Measurements from ENCODE around the gene LIPC.

DNA sequence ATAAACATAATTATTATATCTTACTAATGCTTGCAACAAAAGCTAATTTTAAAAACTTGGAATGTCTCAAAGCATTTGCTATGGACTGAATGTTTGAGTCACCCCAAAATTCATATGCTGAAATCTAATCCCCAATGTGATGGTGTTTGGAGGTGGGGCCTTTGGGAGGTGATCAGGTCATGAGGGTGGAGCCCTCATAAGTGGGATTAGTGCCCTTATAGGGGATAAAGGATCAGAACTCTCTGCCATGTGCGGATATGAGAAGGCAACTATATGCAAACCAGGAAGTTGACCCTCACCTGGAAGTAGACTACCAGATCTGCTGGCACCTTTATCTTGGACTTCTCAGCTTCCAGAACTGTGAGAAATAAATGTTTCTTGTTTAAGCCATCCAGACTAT, 137.7 kb downstream of the LIPC start:
- TF ChIP-seq MEF2A (IDR thresholded peaks at IDR 0.05; ENCODE audit: borderline replicate concordance, low read depth), result no peak
- TF ChIP-seq, protein P1, sequence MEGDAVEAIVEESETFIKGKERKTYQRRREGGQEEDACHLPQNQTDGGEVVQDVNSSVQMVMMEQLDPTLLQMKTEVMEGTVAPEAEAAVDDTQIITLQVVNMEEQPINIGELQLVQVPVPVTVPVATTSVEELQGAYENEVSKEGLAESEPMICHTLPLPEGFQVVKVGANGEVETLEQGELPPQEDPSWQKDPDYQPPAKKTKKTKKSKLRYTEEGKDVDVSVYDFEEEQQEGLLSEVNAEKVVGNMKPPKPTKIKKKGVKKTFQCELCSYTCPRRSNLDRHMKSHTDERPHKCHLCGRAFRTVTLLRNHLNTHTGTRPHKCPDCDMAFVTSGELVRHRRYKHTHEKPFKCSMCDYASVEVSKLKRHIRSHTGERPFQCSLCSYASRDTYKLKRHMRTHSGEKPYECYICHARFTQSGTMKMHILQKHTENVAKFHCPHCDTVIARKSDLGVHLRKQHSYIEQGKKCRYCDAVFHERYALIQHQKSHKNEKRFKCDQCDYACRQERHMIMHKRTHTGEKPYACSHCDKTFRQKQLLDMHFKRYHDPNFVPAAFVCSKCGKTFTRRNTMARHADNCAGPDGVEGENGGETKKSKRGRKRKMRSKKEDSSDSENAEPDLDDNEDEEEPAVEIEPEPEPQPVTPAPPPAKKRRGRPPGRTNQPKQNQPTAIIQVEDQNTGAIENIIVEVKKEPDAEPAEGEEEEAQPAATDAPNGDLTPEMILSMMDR (IDR thresholded peaks at IDR 0.05), result no peak
- no peak for TF ChIP-seq REST (IDR thresholded peaks at IDR 0.05; ENCODE audit: low read depth, low read length)
- no peak for TF ChIP-seq SMC3 (IDR thresholded peaks at IDR 0.05; ENCODE audit: low read depth, low read length)
- TF ChIP-seq POLR2AphosphoS5 (IDR thresholded peaks at IDR 0.05; ENCODE audit: low read depth, low read length), result no peak
- no peak for TF ChIP-seq RAD21 (IDR thresholded peaks at IDR 0.05; ENCODE audit: low read length)
- TF ChIP-seq, protein P2, sequence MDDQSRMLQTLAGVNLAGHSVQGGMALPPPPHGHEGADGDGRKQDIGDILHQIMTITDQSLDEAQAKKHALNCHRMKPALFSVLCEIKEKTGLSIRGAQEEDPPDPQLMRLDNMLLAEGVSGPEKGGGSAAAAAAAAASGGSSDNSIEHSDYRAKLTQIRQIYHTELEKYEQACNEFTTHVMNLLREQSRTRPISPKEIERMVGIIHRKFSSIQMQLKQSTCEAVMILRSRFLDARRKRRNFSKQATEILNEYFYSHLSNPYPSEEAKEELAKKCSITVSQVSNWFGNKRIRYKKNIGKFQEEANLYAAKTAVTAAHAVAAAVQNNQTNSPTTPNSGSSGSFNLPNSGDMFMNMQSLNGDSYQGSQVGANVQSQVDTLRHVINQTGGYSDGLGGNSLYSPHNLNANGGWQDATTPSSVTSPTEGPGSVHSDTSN (IDR thresholded peaks at IDR 0.05), result no peak
- no peak for TF ChIP-seq EP300 (IDR thresholded peaks at IDR 0.05; ENCODE audit: borderline replicate concordance in 1 of 2, low read depth in 1 of 2, low read length in 1 of 2)
- no peak for TF ChIP-seq JUND (IDR thresholded peaks at IDR 0.05)
- no peak for TF ChIP-seq YY1 (IDR thresholded peaks at IDR 0.05; ENCODE audit: low read depth)
- TF ChIP-seq MXI1 (IDR thresholded peaks at IDR 0.05; ENCODE audit: low read depth, low read length), result no peak
- TF ChIP-seq GABPA (IDR thresholded peaks at IDR 0.05; ENCODE audit: low read depth), result no peak
